ENCODE results near the gene PHACTR2. TPM values are rescaled to one million over a fixed set of nuclear protein-coding genes. Genes with fewer than 3 reads are reported as not detected.
"Not testable (repeated sequence)": the region's sequence is repeated elsewhere in the genome, so short reads cannot be mapped to it uniquely, and the experiment has no call there.

PHACTR2 gene
- total RNA-seq, 2 donors from 2014 or later: 17.9 to 35.6 TPM

DNA sequence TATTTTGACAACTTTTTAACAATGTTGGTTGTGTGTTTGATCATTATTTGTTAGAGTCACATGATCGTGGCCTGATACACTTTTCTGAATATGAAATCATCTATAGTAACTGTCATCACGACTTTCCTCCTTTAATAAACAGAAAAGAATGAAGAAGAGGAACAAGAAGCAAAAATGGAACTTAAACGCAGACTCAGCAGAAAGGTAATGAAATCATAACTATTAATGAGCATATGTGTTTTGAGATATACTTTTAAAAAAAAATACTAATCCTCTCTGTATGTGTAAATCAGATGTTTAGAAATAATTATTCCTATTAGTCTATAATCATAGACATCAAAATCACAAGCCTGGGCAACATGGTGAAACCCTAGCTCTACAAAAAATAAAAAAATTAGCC, 105.3 kb downstream of the PHACTR2 start:
- H3K9me3 ChIP-seq: peaks cover 0 to 5% (median 0%) of the 10 kb centered on the region in 3 donors
- H3K4me1 ChIP-seq: no peaks in the 10 kb centered on the region
- no peak overlapping the region for H3K27ac ChIP-seq
- no peaks in the 10 kb centered on the region for H3K27me3 ChIP-seq
- H3K36me3 ChIP-seq (replicated peaks in 1 of 2; ENCODE audit: insufficient read depth in 1 of 2, low read depth in 2 of 2): no peaks in the 10 kb centered on the region
- WGBS, 2 donors: 86% methylated on average over 3 of the region's 3 CpGs
- intact Hi-C loops (cut with DNase I): no loop called here
- no peak for TF ChIP-seq POLR2A (IDR thresholded peaks at IDR 0.05)
- TF ChIP-seq, protein P1, sequence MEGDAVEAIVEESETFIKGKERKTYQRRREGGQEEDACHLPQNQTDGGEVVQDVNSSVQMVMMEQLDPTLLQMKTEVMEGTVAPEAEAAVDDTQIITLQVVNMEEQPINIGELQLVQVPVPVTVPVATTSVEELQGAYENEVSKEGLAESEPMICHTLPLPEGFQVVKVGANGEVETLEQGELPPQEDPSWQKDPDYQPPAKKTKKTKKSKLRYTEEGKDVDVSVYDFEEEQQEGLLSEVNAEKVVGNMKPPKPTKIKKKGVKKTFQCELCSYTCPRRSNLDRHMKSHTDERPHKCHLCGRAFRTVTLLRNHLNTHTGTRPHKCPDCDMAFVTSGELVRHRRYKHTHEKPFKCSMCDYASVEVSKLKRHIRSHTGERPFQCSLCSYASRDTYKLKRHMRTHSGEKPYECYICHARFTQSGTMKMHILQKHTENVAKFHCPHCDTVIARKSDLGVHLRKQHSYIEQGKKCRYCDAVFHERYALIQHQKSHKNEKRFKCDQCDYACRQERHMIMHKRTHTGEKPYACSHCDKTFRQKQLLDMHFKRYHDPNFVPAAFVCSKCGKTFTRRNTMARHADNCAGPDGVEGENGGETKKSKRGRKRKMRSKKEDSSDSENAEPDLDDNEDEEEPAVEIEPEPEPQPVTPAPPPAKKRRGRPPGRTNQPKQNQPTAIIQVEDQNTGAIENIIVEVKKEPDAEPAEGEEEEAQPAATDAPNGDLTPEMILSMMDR (IDR thresholded peaks at IDR 0.05): no peak
- DNase-seq (no peak), ATAC-seq (no peak)
- no peak overlapping the region for H3K4me3 ChIP-seq

GRCh38 chr6:143784316-143784715, 106.6 kb downstream of the PHACTR2 start:
- Histone ChIP-seq H3K9me3 (peaks cover 0 to 5% (median 0%) of the 10 kb centered on the region in 3 donors), H3K4me1 (no peaks in the 10 kb centered on the region), H3K4me3 (no peak overlapping the region), H3K36me3 (replicated peaks in 1 of 2; ENCODE audit: insufficient read depth in 1 of 2, low read depth in 2 of 2) (peaks cover 0 to 2% of the 10 kb centered on the region in 2 donors), H3K27me3 (no peaks in the 10 kb centered on the region), H3K27ac (no peak overlapping the region)
- no peak for DNase-seq
- no peak for TF ChIP-seq POLR2A (IDR thresholded peaks at IDR 0.05)
- TF ChIP-seq, protein P1 (IDR thresholded peaks at IDR 0.05): no peak
- no peak for ATAC-seq
- intact Hi-C loops (cut with DNase I): no loop called here

DNA sequence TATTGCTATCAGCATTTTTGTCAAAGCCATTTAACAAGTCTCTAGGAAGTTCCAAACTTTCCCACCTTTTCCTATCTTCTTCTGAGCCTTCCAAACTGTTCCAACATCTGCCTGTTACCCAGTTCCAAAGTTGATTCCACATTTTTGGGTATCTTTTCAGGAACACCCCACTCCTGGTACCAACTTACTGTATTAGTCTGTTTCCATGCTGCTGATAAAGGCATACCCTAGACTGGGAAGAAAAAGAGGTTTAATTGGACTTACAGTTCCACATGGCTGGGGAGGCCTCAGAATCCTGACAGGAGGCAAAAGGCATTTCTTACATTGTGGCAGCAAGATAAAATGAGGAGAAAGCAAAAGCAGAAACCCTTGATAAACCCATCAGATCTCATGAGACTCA, 108.6 kb downstream of the PHACTR2 start:
- H3K9me3 ChIP-seq; H3K27me3 ChIP-seq; H3K27ac ChIP-seq; intact Hi-C loops (cut with DNase I); ATAC-seq; H3K4me1 ChIP-seq; DNase-seq; H3K4me3 ChIP-seq; H3K36me3 ChIP-seq (replicated peaks in 1 of 2; ENCODE audit: insufficient read depth in 1 of 2, low read depth in 2 of 2): not testable (repeated sequence)

DNA sequence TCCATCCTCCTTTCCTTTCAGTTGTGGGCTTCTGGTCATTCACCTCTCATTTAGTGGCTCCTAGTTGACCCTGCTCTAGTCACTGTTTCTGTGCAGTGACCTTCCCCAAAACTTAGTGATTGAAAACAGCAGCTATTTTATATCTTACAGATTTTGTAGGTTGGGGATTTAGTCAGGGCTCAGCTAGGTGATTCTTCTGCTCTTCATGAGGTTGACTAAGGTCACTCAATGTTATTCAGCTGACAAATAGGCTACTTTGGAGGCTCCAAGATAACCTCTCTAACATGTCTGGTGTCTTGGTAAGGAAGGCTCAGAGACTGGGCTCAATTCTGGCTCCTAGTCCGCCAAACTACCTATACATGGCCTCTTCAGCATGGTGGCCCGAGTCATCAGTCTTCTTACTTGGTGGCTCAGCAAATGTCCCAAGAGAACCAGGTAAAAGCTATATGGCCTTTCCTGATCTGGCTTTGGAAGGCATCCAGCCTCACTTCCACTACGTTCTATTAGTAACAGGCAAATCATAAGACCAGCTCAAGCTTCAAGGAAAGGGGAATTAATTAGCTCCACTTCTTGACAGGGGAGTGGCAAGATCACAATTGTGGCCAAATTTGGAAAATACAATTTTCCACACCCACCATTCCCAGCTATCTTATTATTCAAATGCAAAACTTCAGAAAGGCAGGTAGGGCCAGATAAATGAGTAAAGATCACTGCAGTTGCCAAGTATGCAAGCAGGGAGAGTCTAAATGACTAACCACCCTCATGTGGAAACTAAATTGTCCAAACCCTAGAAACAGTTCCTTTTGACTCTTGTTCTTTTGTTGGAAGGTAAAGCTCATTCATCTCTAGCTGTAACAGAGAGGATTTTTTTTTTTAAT, 114.9 kb downstream of the PHACTR2 start:
- TF ChIP-seq, protein P1 (IDR thresholded peaks at IDR 0.05): no peak
- no peak for TF ChIP-seq POLR2A (IDR thresholded peaks at IDR 0.05)
- 79 to 96% methylated on average over 3 of the region's 3 CpGs for WGBS, 2 donors
- H3K9me3 ChIP-seq: no peaks in the 10 kb centered on the region
- H3K4me1 ChIP-seq: no peaks in the 10 kb centered on the region
- no peaks in the 10 kb centered on the region for H3K27me3 ChIP-seq
- H3K27ac ChIP-seq: no peak overlapping the region
- no peak for DNase-seq
- intact Hi-C loops (cut with DNase I): no loop called here
- H3K4me3 ChIP-seq: no peak overlapping the region
- no peak for ATAC-seq
- peaks cover 0 to 4% of the 10 kb centered on the region in 2 donors for H3K36me3 ChIP-seq (replicated peaks in 1 of 2; ENCODE audit: insufficient read depth in 1 of 2, low read depth in 2 of 2)

- H3K9me3 ChIP-seq: no peaks in the 10 kb centered on the region
- no peaks in the 10 kb centered on the region for H3K4me1 ChIP-seq
- ATAC-seq: no peak
- no peak for DNase-seq
- no peak overlapping the region for H3K4me3 ChIP-seq
- TF ChIP-seq, protein P1 (IDR thresholded peaks at IDR 0.05): no peak
- no peak for TF ChIP-seq POLR2A (IDR thresholded peaks at IDR 0.05)
- no peak overlapping the region for H3K27ac ChIP-seq
- intact Hi-C loops (cut with DNase I): no loop called here
- peaks cover 0 to 4% of the 10 kb centered on the region in 2 donors for H3K36me3 ChIP-seq (replicated peaks in 1 of 2; ENCODE audit: insufficient read depth in 1 of 2, low read depth in 2 of 2)
- no peaks in the 10 kb centered on the region for H3K27me3 ChIP-seq
Measured at GRCh38 chr6:143793280-143793619, 115.5 kb downstream of the PHACTR2 start.

DNA sequence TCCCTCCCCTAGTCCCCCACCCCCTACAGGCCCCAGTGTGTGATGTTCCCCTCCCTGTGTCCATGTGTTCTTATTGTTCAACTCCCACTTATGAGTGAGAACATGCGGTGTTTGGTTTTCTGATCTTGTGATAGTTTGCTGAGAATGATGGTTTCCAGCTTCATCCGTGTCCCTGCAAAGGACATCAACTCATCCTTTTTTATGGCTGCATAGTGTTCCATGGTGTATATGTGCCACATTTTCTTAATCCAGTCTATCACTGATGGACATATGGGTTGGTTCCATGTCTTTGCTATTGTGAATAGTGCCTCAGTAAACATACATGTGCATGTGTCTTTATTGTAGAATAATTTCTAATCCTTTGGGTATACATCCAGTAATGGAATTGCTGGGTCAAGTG, 118.8 kb downstream of the PHACTR2 start:
- H3K27me3 ChIP-seq; H3K27ac ChIP-seq; ATAC-seq; DNase-seq; H3K9me3 ChIP-seq; H3K36me3 ChIP-seq (replicated peaks in 1 of 2; ENCODE audit: insufficient read depth in 1 of 2, low read depth in 2 of 2); intact Hi-C loops (cut with DNase I); H3K4me1 ChIP-seq; H3K4me3 ChIP-seq: not testable (repeated sequence)
- 74 to 96% methylated on average over 2 of the region's 2 CpGs for WGBS, 2 donors

GRCh38 chr6:143798487-143798886, 120.7 kb downstream of the PHACTR2 start:
- H3K4me1 ChIP-seq; H3K9me3 ChIP-seq; DNase-seq; H3K4me3 ChIP-seq; ATAC-seq; H3K27ac ChIP-seq; H3K27me3 ChIP-seq; intact Hi-C loops (cut with DNase I); H3K36me3 ChIP-seq (replicated peaks in 1 of 2; ENCODE audit: insufficient read depth in 1 of 2, low read depth in 2 of 2): not testable (repeated sequence)
- 96 to 98% methylated on average over 3 of the region's 3 CpGs for WGBS, 2 donors

Data from body of pancreas (tissue), 4 donors.